HFF-Myc (cell line): Measurements from ENCODE around the gene MUC2.

ENCODE experiments used
- DNase-seq: peaks from one replicate; pipeline ENCODE4 v3.0.0-alpha.2; 2011; ENCODE audit warnings: low read depth; ENCODE audit errors: extremely low read depth
- H3K4me3 ChIP-seq: replicated peaks from 2 replicates; pipeline ENCODE4 v1.5.1; 2011; ENCODE audit warnings: low read depth, mild to moderate bottlenecking, control low read depth, low read length
- CTCF ChIP-seq: IDR thresholded peaks from 2 replicates; pipeline ENCODE4 v1.5.1; 2012; ENCODE audit warnings: mild to moderate bottlenecking, low read depth, low read length, control low read depth; ENCODE audit errors: missing control alignments

MUC2 gene

GRCh38 chr11:1072821-1073231, 1.8 kb upstream of the MUC2 start:
- no peak for TF ChIP-seq CTCF
- H3K4me3 ChIP-seq, result no peak overlapping the region
- no peak for DNase-seq

DNA sequence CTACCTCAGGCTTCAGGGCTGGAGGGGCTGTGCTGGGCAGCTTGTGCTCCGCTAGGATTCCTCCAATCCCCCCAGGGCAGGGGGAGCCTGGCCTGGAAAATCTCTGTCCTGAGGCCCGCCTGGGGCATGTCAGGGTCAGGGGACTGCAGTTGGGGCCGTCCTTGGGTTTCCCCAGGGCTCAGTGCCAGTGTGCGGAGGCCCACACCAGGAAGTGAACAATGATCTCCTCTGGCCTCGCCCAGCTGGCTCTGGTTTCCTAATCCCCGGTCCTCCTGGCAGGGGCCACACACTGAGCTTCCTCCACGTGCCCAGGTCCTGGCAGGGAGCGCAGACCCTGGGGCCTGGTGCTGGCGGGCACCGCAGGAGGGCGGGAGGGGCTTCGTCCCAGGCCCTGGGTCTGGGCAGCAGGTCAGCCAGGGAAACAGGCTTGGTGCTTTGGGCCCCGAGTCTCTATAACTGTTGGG, 1.4 kb upstream of the MUC2 start:
- DNase-seq, result peak; percentile 4
- TF ChIP-seq CTCF, result no peak
- H3K4me3 ChIP-seq, result no peak overlapping the region

GRCh38 chr11:1073851-1074243, 827 bp upstream of the MUC2 start:
- no peak for DNase-seq
- H3K4me3 ChIP-seq, result no peak overlapping the region
- TF ChIP-seq CTCF, result no peak

GRCh38 chr11:1075341-1075911, 752 bp downstream of the MUC2 start:
- no peak for DNase-seq
- no peak for TF ChIP-seq CTCF
- no peak overlapping the region for H3K4me3 ChIP-seq

DNA sequence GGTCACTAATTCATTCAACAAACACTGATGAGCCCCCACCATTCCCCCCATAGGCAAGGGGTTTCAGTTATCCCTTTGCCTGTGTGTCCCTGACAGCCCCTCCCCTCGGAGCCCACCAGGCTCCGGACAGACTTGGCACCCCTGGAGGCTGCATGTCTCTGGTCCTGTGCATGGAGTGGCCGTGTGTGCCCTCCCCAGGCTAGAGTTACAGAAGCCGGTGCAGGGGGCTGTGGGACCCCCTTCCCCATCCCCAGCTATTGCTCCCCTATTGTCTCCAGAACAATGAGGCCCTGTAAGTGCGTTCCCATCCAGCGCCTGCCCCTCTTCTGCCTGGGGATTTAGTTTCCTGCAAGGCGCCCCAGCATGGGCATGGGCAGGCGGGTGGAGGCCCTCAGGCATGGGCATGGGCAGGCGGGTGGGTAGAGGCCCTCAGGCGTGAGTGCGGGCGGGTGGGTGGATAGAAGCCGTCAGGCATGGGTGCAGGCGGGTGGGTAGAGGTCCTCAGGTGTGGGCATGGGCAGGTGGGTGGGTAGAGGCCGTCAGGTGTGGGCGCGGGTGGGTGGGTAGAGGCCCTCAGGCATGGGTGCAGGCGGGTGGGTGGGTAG, 1.5 kb downstream of the MUC2 start:
- TF ChIP-seq CTCF, result no peak
- DNase-seq, result no peak
- no peak overlapping the region for H3K4me3 ChIP-seq

- TF ChIP-seq CTCF, result no peak
- no peak for DNase-seq
- no peak overlapping the region for H3K4me3 ChIP-seq
Measured at GRCh38 chr11:1077033-1077416, 2.4 kb downstream of the MUC2 start.
